ENCODE data around the gene MAD2L1BP. TPM values are rescaled to one million over a fixed set of nuclear protein-coding genes. Genes with fewer than 3 reads are reported as not detected.

Gene MAD2L1BP
- total RNA-seq, 1 donor from 2014 or later: 24.4 TPM

- Mint-ChIP-seq H3K27me3 (ENCODE audit: low read depth) (no peaks in the 10 kb centered on the region), H3K36me3 (peaks cover 8% of the 10 kb centered on the region), H3K27ac (no peak overlapping the region), H3K4me1 (no peaks in the 10 kb centered on the region), H3K9me3 (no peaks in the 10 kb centered on the region), H3K4me3 (no peak overlapping the region)
- TF ChIP-seq CTCF (IDR thresholded peaks at IDR 0.05; ENCODE audit: unreplicated experiment): no peak
- no peak for DNase-seq (ENCODE audit: low spot score in 2 of 2, unreplicated experiment in 2 of 2)
These were observed 21.8 kb upstream of the MAD2L1BP start for GRCh38 chr6:43613721-43614395.

GRCh38 chr6:43614396-43614730 is 21.3 kb upstream of the MAD2L1BP start:
- no peak for DNase-seq (ENCODE audit: low spot score in 2 of 2, unreplicated experiment in 2 of 2)
- Mint-ChIP-seq H3K36me3 (peaks cover 8% of the 10 kb centered on the region), H3K4me3 (no peak overlapping the region), H3K9me3 (no peaks in the 10 kb centered on the region), H3K27me3 (ENCODE audit: low read depth) (no peaks in the 10 kb centered on the region), H3K4me1 (no peaks in the 10 kb centered on the region), H3K27ac (no peak overlapping the region)
- no peak for TF ChIP-seq CTCF (IDR thresholded peaks at IDR 0.05; ENCODE audit: unreplicated experiment)

- Mint-ChIP-seq H3K27me3 (ENCODE audit: low read depth) (no peaks in the 10 kb centered on the region), H3K36me3 (peaks cover 16% of the 10 kb centered on the region), H3K4me3 (no peak overlapping the region), H3K27ac (no peak overlapping the region), H3K9me3 (no peaks in the 10 kb centered on the region), H3K4me1 (no peaks in the 10 kb centered on the region)
- no peak for TF ChIP-seq CTCF (IDR thresholded peaks at IDR 0.05; ENCODE audit: unreplicated experiment)
- no peak for DNase-seq (ENCODE audit: low spot score in 2 of 2, unreplicated experiment in 2 of 2)
These were observed 18.7 kb upstream of the MAD2L1BP start for GRCh38 chr6:43616725-43617472.

GRCh38 chr6:43621078-43621835 is 14.4 kb upstream of the MAD2L1BP start:
- Mint-ChIP-seq H3K9me3 (no peaks in the 10 kb centered on the region), H3K36me3 (peaks cover 32% of the 10 kb centered on the region), H3K27ac (no peak overlapping the region), H3K27me3 (ENCODE audit: low read depth) (no peaks in the 10 kb centered on the region), H3K4me3 (no peak overlapping the region), H3K4me1 (no peaks in the 10 kb centered on the region)
- TF ChIP-seq CTCF (IDR thresholded peaks at IDR 0.05; ENCODE audit: unreplicated experiment): no peak
- no peak for DNase-seq (ENCODE audit: low spot score in 2 of 2, unreplicated experiment in 2 of 2)

- H3K36me3 Mint-ChIP-seq: peaks cover 34% of the 10 kb centered on the region
- no peak overlapping the region for H3K4me3 Mint-ChIP-seq
- H3K27me3 Mint-ChIP-seq (ENCODE audit: low read depth): no peaks in the 10 kb centered on the region
- TF ChIP-seq CTCF (IDR thresholded peaks at IDR 0.05; ENCODE audit: unreplicated experiment): no peak
- no peak overlapping the region for H3K27ac Mint-ChIP-seq
- peaks cover under 1% of the 10 kb centered on the region for H3K4me1 Mint-ChIP-seq
- no peak for DNase-seq (ENCODE audit: low spot score in 2 of 2, unreplicated experiment in 2 of 2)
- no peaks in the 10 kb centered on the region for H3K9me3 Mint-ChIP-seq
These were observed 13.8 kb upstream of the MAD2L1BP start for GRCh38 chr6:43621836-43622180.
